Smooth muscle cell (in vitro differentiated cells): ENCODE results near the gene UTP3. TPM values are rescaled to one million over a fixed set of nuclear protein-coding genes. Genes with fewer than 3 reads are reported as not detected.

ENCODE experiments used
- DNase-seq: peaks from one replicate; lab custom pipeline; 2025; ENCODE audit not compliant: unreplicated experiment; lab: John Stamatoyannopoulos, UW
- H2AFZ ChIP-seq: fragments of 200-600 bp; sonication (generic); 2 replicates; pipeline ENCODE4 v1.6.0; 2016; ENCODE audit warnings: antibody characterized with exemption, low read depth, mild to moderate bottlenecking
- H3F3A ChIP-seq: fragments of 200-600 bp; sonication (generic); 2 replicates; pipeline ENCODE4 v1.6.0; 2017; ENCODE audit warnings: antibody characterized with exemption, low read depth
- H3K27ac ChIP-seq: fragments of 200-600 bp; sonication (generic); 2 replicates; pipeline ENCODE4 v1.5.1; 2016; ENCODE audit warnings: low read depth, mild to moderate bottlenecking
- H3K27me3 ChIP-seq: fragments of 200-600 bp; sonication (generic); 2 replicates; pipeline ENCODE4 v1.6.1; 2016; ENCODE audit warnings: low read depth, mild to moderate bottlenecking
- H3K36me3 ChIP-seq: fragments of 200-600 bp; sonication (generic); 2 replicates; pipeline ENCODE4 v1.5.1; 2016; ENCODE audit warnings: low read depth
- H3K4me1 ChIP-seq: fragments of 200-600 bp; sonication (generic); 2 replicates; pipeline ENCODE4 v1.5.1; 2016; ENCODE audit warnings: low read depth
- H3K4me2 ChIP-seq: fragments of 200-600 bp; sonication (generic); 2 replicates; pipeline ENCODE4 v1.6.0; 2016; ENCODE audit warnings: mild to moderate bottlenecking
- H3K4me3 ChIP-seq: fragments of 200-600 bp; sonication (generic); 2 replicates; pipeline ENCODE4 v1.5.1; 2016; ENCODE audit warnings: mild to moderate bottlenecking
- H3K79me2 ChIP-seq: fragments of 200-600 bp; sonication (generic); 2 replicates; pipeline ENCODE4 v1.6.0; 2016; ENCODE audit warnings: low read depth, mild to moderate bottlenecking
- H3K9ac ChIP-seq: fragments of 200-600 bp; sonication (generic); 2 replicates; pipeline ENCODE4 v1.6.0; 2016; ENCODE audit warnings: low read depth
- H3K9me3 ChIP-seq: fragments of 200-600 bp; sonication (generic); replicated peaks from 2 replicates; pipeline ENCODE4 v1.5.1; 2016; ENCODE audit warnings: low read depth
- H4K20me1 ChIP-seq: fragments of 200-600 bp; sonication (generic); 2 replicates; pipeline ENCODE4 v1.6.0; 2016; ENCODE audit warnings: low read depth
- WGBS: methylation state at CpG from one replicate; pipeline ENCODE4 v1.1.7; 2016; ENCODE audit warnings: low lambda C conversion rate; 5-methylcytosine and 5-hydroxymethylcytosine counted together
- polyA plus RNA-seq: library from polyadenylated mRNA; unstranded; fragments of >200 nt; fragmentation: Nextera tagmentation; extraction: Ambion mirVana; gene quantifications from 2 replicates; pipeline ENCODE4 v1.2.1, GENCODE V29; 2016
- total RNA-seq: library from RNA; depleted of rRNA; stranded (reverse); fragments of >200 nt; gene quantifications from 2 replicates; pipeline ENCODE4 v1.2.3, GENCODE V29; 2014
- TF ChIP-seq, protein P1 (sequence below): fragments of 200-600 bp; sonication (generic); IDR thresholded peaks from 2 replicates; pipeline ENCODE4 v1.5.1; 2017; ENCODE audit warnings: borderline replicate concordance, mild to moderate bottlenecking, antibody characterized with exemption; ENCODE audit not compliant: insufficient read depth, poor library complexity, severe bottlenecking

The UTP3 gene
- total and polyA plus RNA-seq, 2 experiments from 2014 or later = 11.8 to 15.2 TPM

DNA sequence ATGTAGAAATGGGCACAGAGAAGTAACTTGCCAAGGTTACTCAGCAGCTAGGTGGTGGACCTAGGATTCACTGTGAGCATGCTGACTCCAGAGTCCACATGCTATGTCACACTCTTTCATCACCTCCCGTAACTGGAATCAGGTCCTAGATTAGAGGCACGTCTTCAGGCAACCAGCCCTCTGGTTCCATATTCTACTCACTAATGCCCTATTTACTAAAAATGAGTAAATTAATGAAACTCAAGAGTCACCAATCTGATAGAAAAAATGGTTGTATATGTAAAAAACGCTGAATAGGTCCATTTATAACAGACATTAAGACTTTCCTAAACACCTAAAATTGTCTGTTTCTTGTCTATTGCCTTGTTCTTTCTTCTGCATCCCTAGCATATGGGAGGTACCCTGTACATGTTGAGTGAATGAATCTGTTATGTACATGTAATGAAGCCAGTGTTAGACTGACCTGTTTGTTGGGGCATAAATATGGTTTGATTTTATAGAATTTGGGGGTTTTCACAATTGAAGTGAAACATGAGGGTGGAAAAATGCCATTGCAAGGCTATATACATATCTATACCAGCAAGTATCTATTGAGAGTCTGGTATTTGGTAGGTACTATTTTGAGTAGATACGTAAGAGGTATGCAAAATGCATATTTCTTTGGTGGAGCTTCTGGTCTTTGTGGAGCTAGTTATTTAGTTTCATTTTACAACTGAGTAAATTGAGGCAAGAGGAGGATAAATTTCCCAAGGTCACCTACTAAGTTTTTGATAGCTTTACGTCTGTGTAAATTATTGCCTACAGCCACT lies 26.0 kb downstream of the UTP3 start:
- H3K4me1 ChIP-seq = peaks cover 3% of the 10 kb centered on the region
- H2AFZ ChIP-seq = no peak overlapping the region
- DNase-seq = no peak
- no peaks in the 10 kb centered on the region for H3K9me3 ChIP-seq
- H3K27me3 ChIP-seq = no peaks in the 10 kb centered on the region
- no peak overlapping the region for H3K27ac ChIP-seq
- no peak overlapping the region for H3K9ac ChIP-seq
- peaks cover 84% of the 10 kb centered on the region for H3K79me2 ChIP-seq
- no peak overlapping the region for H3K4me2 ChIP-seq
- TF ChIP-seq, protein P1, sequence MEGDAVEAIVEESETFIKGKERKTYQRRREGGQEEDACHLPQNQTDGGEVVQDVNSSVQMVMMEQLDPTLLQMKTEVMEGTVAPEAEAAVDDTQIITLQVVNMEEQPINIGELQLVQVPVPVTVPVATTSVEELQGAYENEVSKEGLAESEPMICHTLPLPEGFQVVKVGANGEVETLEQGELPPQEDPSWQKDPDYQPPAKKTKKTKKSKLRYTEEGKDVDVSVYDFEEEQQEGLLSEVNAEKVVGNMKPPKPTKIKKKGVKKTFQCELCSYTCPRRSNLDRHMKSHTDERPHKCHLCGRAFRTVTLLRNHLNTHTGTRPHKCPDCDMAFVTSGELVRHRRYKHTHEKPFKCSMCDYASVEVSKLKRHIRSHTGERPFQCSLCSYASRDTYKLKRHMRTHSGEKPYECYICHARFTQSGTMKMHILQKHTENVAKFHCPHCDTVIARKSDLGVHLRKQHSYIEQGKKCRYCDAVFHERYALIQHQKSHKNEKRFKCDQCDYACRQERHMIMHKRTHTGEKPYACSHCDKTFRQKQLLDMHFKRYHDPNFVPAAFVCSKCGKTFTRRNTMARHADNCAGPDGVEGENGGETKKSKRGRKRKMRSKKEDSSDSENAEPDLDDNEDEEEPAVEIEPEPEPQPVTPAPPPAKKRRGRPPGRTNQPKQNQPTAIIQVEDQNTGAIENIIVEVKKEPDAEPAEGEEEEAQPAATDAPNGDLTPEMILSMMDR = no peak
- H3K36me3 ChIP-seq = no peaks in the 10 kb centered on the region
- peaks cover 30% of the 10 kb centered on the region for H4K20me1 ChIP-seq
- 76% methylated on average over 5 of the region's 5 CpGs for WGBS
- no peaks in the 10 kb centered on the region for H3F3A ChIP-seq
- no peak overlapping the region for H3K4me3 ChIP-seq

DNA sequence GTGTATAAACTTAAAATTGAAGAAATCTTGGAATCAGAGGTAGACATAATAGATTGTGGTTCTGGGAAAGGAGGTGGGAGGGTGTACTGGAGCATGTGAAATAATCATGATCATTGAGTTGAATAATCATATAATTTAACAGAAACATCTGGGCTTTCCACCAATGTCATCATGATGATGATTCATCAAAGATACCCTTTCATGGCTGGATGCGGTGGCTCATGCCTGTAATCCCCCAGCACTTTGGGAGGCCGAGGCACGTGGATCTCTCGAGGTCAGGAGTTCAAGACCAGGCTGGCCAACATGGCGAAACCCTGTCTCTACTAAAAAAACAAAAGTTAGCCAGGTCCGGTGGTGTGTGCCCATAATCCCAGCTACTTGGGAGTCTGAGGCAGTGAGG lies 26.8 kb downstream of the UTP3 start:
- no peaks in the 10 kb centered on the region for H3K36me3 ChIP-seq
- 82% methylated on average over 6 of the region's 6 CpGs for WGBS
- H3K4me1 ChIP-seq = peaks cover under 1% of the 10 kb centered on the region
- H3K27me3 ChIP-seq = no peaks in the 10 kb centered on the region
- no peak overlapping the region for H3K4me3 ChIP-seq
- no peaks in the 10 kb centered on the region for H3K9me3 ChIP-seq
- no peaks in the 10 kb centered on the region for H3F3A ChIP-seq
- no peak overlapping the region for H3K27ac ChIP-seq
- peaks cover 84% of the 10 kb centered on the region for H3K79me2 ChIP-seq
- no peak for DNase-seq
- H4K20me1 ChIP-seq = peaks cover 30% of the 10 kb centered on the region
- TF ChIP-seq, protein P1 = no peak
- no peak overlapping the region for H2AFZ ChIP-seq
- no peak overlapping the region for H3K9ac ChIP-seq
- H3K4me2 ChIP-seq = no peak overlapping the region

DNA sequence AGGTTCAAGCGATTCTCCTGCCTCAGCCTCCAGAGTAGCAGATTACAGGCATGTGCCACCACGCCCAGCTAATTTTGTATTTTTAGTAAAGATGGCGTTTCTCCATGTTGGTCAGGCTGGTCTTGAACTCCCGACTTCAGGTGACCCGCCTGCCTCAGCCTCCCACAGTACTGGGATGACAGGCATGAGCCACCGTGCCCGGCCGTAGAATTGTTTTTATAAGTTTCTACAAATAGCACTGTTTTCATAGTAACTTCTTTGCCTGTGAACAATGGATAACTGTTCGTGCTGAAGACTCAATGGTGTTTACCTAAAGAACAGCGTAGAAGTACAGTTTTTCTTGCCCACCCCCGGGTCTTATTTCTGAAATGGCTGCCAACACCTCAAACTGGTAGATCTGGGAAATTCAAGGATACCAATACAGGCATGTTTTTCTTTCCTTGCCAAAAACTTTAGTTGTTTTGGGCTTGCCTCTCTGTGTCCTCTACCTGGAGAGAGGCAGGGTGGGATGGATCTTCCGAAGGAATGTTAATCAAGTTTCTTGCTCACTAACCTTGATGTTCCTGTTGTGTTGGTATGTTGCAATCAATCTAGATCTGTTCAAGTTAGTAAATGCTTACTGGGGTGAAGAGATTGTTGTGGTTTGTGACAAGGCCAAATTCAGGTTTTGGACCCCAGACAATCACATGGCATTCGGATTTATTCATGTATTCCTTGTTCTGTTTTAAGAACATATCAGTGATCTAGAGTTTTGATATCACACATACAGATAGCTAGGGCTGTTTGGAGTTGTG lies 30.7 kb downstream of the UTP3 start:
- H3K4me1 ChIP-seq = peaks cover 12% of the 10 kb centered on the region
- H3K36me3 ChIP-seq = no peaks in the 10 kb centered on the region
- WGBS = 89% methylated on average over 13 of the region's 13 CpGs
- no peak overlapping the region for H3K9ac ChIP-seq
- no peak overlapping the region for H2AFZ ChIP-seq
- no peak overlapping the region for H3K27ac ChIP-seq
- no peaks in the 10 kb centered on the region for H3K27me3 ChIP-seq
- no peak overlapping the region for H3K4me2 ChIP-seq
- no peaks in the 10 kb centered on the region for H3F3A ChIP-seq
- H4K20me1 ChIP-seq = peaks cover 10% of the 10 kb centered on the region
- TF ChIP-seq, protein P1 = no peak
- peaks cover 76% of the 10 kb centered on the region for H3K79me2 ChIP-seq
- no peaks in the 10 kb centered on the region for H3K9me3 ChIP-seq
- DNase-seq = no peak
- no peak overlapping the region for H3K4me3 ChIP-seq
